ENCODE measurements around the gene FSTL4. TPM values are rescaled to one million over a fixed set of nuclear protein-coding genes. Genes with fewer than 3 reads are reported as not detected.

FSTL4 gene
- total RNA-seq, 4 donors from 2014 or later, result 0.18 to 0.27 (median 0.20) TPM; not detected in 1

DNA sequence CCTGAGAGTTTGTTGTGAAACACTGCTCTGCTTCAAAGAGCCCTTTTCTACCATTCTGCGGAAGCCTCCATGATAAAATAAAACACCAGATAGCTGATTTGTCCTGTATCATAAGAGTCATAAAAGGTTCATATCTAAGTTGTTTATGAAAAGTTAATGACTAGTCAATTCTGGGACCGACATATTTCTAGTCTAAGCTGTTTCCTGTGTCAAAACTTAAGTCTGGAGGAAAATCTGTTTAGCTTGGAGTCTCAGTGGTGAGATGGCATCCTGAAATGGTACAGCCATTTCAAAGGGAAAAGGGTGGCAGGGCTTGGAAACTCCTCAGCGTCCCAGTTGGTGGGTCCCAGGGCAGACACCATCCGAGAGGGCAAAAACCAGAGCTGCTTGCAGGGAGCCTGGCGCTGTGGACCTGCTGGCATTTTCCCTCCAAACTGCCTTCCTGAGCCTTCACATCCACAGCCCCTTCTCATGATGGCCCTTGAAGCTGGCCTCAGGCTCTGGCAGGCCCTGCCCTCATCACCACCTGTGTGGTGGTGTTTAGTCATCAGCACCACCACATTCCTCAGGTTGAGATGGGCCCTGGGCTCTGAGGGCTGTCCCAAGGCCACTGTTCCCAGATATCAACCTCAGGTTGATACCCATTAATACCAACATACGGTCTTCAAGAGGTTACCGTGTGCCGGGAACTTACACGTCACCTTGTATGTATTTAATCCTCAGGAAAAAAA, 376.5 kb downstream of the FSTL4 start:
- intact Hi-C loops (cut with DNase I; ENCODE audit: low total_unique reads) (no loop called here), in situ Hi-C loops (cut with MboI; ENCODE audit: low sequenced_read_pairs in 4 of 4) (no loop called here)
- Histone ChIP-seq H3K27me3 (no peaks in the 10 kb centered on the region), H3K9me3 (no peaks in the 10 kb centered on the region), H3K27ac (no peak overlapping the region), H3K4me1 (no peaks in the 10 kb centered on the region), H3K4me3 (no peak overlapping the region), H3K36me3 (no peaks in the 10 kb centered on the region)
- ATAC-seq, result no peak
- DNase-seq, result no peak
- TF ChIP-seq CTCF (IDR thresholded peaks at IDR 0.05 in 4 of 5, conservative IDR thresholded peaks at IDR 0.05 in 1 of 5), result no peak
- no peak for TF ChIP-seq POLR2A (IDR thresholded peaks at IDR 0.05)

- H3K4me3 ChIP-seq, result no peak overlapping the region
Observed at GRCh38 chr5:133234911-133235310, 377.4 kb downstream of the FSTL4 start.

GRCh38 chr5:133234273-133234672, 378.1 kb downstream of the FSTL4 start:
- Histone ChIP-seq H3K4me3 (no peak overlapping the region), H3K27ac (no peak overlapping the region), H3K27me3 (no peaks in the 10 kb centered on the region), H3K36me3 (no peaks in the 10 kb centered on the region), H3K4me1 (no peaks in the 10 kb centered on the region), H3K9me3 (no peaks in the 10 kb centered on the region)
- TF ChIP-seq CTCF (IDR thresholded peaks at IDR 0.05 in 4 of 5, conservative IDR thresholded peaks at IDR 0.05 in 1 of 5), result no peak
- TF ChIP-seq POLR2A (IDR thresholded peaks at IDR 0.05), result no peak
- ATAC-seq (no peak), DNase-seq (no peak)
- in situ Hi-C loops (cut with MboI; ENCODE audit: low sequenced_read_pairs in 4 of 4) (no loop called here), intact Hi-C loops (cut with DNase I; ENCODE audit: low total_unique reads) (no loop called here)

More at GRCh38 chr5:133234911-133235310, 377.4 kb downstream of the FSTL4 start:
- Histone ChIP-seq H3K36me3 (no peaks in the 10 kb centered on the region), H3K27ac (no peak overlapping the region), H3K9me3 (no peaks in the 10 kb centered on the region), H3K4me1 (no peaks in the 10 kb centered on the region), H3K27me3 (no peaks in the 10 kb centered on the region)
- no peak for ATAC-seq
- in situ Hi-C loops (cut with MboI; ENCODE audit: low sequenced_read_pairs in 4 of 4) (no loop called here), intact Hi-C loops (cut with DNase I; ENCODE audit: low total_unique reads) (no loop called here)
- DNase-seq, result no peak
- TF ChIP-seq POLR2A (IDR thresholded peaks at IDR 0.05), result no peak
- TF ChIP-seq CTCF (IDR thresholded peaks at IDR 0.05 in 4 of 5, conservative IDR thresholded peaks at IDR 0.05 in 1 of 5), result no peak

GRCh38 chr5:133233616-133234015, 378.7 kb downstream of the FSTL4 start:
- H3K36me3 ChIP-seq, result no peaks in the 10 kb centered on the region
- H3K4me3 ChIP-seq, result no peak overlapping the region
- no peak overlapping the region for H3K27ac ChIP-seq
- intact Hi-C loops (cut with DNase I; ENCODE audit: low total_unique reads), result no loop called here
- DNase-seq (no peak), ATAC-seq (no peak)
- TF ChIP-seq POLR2A (IDR thresholded peaks at IDR 0.05) (no peak), CTCF (IDR thresholded peaks at IDR 0.05 in 4 of 5, conservative IDR thresholded peaks at IDR 0.05 in 1 of 5) (no peak)
- in situ Hi-C loops (cut with MboI; ENCODE audit: low sequenced_read_pairs in 4 of 4), result no loop called here
- H3K4me1 ChIP-seq, result no peaks in the 10 kb centered on the region
- H3K27me3 ChIP-seq, result no peaks in the 10 kb centered on the region
- no peaks in the 10 kb centered on the region for H3K9me3 ChIP-seq

- TF ChIP-seq CTCF (IDR thresholded peaks at IDR 0.05 in 4 of 5, conservative IDR thresholded peaks at IDR 0.05 in 1 of 5) (no peak), POLR2A (IDR thresholded peaks at IDR 0.05) (no peak)
- Histone ChIP-seq H3K36me3 (no peaks in the 10 kb centered on the region), H3K27ac (no peak overlapping the region), H3K4me1 (no peaks in the 10 kb centered on the region), H3K27me3 (no peaks in the 10 kb centered on the region), H3K4me3 (no peak overlapping the region), H3K9me3 (no peaks in the 10 kb centered on the region)
- intact Hi-C loops (cut with DNase I; ENCODE audit: low total_unique reads), result no loop called here
- in situ Hi-C loops (cut with MboI; ENCODE audit: low sequenced_read_pairs in 4 of 4), result no loop called here
- ATAC-seq, result no peak
- no peak for DNase-seq
Observed at GRCh38 chr5:133232911-133233310, 379.4 kb downstream of the FSTL4 start.

All from gastrocnemius medialis (tissue), 4 donors.